ENCODE results near the gene TES.
A peak's percentile ranks its signal among the peaks of the same experiment; 100 is the strongest.
"Not testable (repeated sequence)": the region's sequence is repeated elsewhere in the genome, so short reads cannot be mapped to it uniquely, and the experiment has no call there.

TES gene

GRCh38 chr7:116173051-116174028 is 37.0 kb upstream of the TES start:
- H3K4me1 ChIP-seq (ENCODE audit: insufficient read depth, low read length): peaks cover 50% of the 10 kb centered on the region
- peak; percentile 81 for ATAC-seq (ENCODE audit: insufficient read depth, low read depth)

GRCh38 chr7:116175095-116175494 is 35.2 kb upstream of the TES start:
- not testable (repeated sequence) for DNase-seq; H4K20me1 ChIP-seq (ENCODE audit: insufficient read depth, low read length); H3K9ac ChIP-seq (ENCODE audit: low read depth, low read length); H3K9me3 ChIP-seq (ENCODE audit: insufficient read depth, low read length, severe bottlenecking); H3K27me3 ChIP-seq (ENCODE audit: insufficient read depth, low read length, poor library complexity); ATAC-seq (ENCODE audit: insufficient read depth, low read depth); H3K36me3 ChIP-seq (ENCODE audit: insufficient read depth, low read length); H3K4me2 ChIP-seq (ENCODE audit: insufficient read depth, low read length); H3K79me2 ChIP-seq (ENCODE audit: insufficient read depth, low read length); H3K4me3 ChIP-seq (ENCODE audit: low read depth in 1 of 2, low read length in 2 of 2); H2AFZ ChIP-seq (ENCODE audit: low read depth, low read length); H3K27ac ChIP-seq (ENCODE audit: low read length)
- peaks cover 33% of the 10 kb centered on the region for H3K4me1 ChIP-seq (ENCODE audit: insufficient read depth, low read length)

More at GRCh38 chr7:116173051-116174028, 37.0 kb upstream of the TES start:
- Histone ChIP-seq H3K9me3 (ENCODE audit: insufficient read depth, low read length, severe bottlenecking) (no peaks in the 10 kb centered on the region), H3K9ac (ENCODE audit: low read depth, low read length) (no peak overlapping the region), H3K79me2 (ENCODE audit: insufficient read depth, low read length) (no peaks in the 10 kb centered on the region), H2AFZ (ENCODE audit: low read depth, low read length) (peak overlapping the region; percentile 61), H3K36me3 (ENCODE audit: insufficient read depth, low read length) (no peaks in the 10 kb centered on the region), H3K27me3 (ENCODE audit: insufficient read depth, low read length, poor library complexity) (no peaks in the 10 kb centered on the region), H3K4me2 (ENCODE audit: insufficient read depth, low read length) (no peak overlapping the region), H3K27ac (ENCODE audit: low read length) (peak overlapping the region; percentile 56), H4K20me1 (ENCODE audit: insufficient read depth, low read length) (no peaks in the 10 kb centered on the region), H3K4me3 (ENCODE audit: low read depth in 1 of 2, low read length in 2 of 2) (no peak overlapping the region)
- peak; percentile 41 for DNase-seq
- TF ChIP-seq EZH2 (IDR thresholded peaks at IDR 0.05; ENCODE audit: borderline replicate concordance, low read depth, low read length, severe bottlenecking) (no peak), CTCF (IDR thresholded peaks at IDR 0.05; ENCODE audit: borderline replicate concordance, extremely low read depth, low read length, poor library complexity, severe bottlenecking) (peak; percentile 70)

GRCh38 chr7:116176226-116176625 is 34.1 kb upstream of the TES start:
- H3K4me1 ChIP-seq (ENCODE audit: insufficient read depth, low read length): peaks cover 23% of the 10 kb centered on the region
- no peak for TF ChIP-seq CTCF (IDR thresholded peaks at IDR 0.05; ENCODE audit: borderline replicate concordance, extremely low read depth, low read length, poor library complexity, severe bottlenecking)
- no peak for TF ChIP-seq EZH2 (IDR thresholded peaks at IDR 0.05; ENCODE audit: borderline replicate concordance, low read depth, low read length, severe bottlenecking)
- no peak overlapping the region for H3K27ac ChIP-seq (ENCODE audit: low read length)
- H3K9ac ChIP-seq (ENCODE audit: low read depth, low read length): no peak overlapping the region
- H3K4me2 ChIP-seq (ENCODE audit: insufficient read depth, low read length): no peak overlapping the region
- H3K36me3 ChIP-seq (ENCODE audit: insufficient read depth, low read length): no peaks in the 10 kb centered on the region
- H3K4me3 ChIP-seq (ENCODE audit: low read depth in 1 of 2, low read length in 2 of 2): no peak overlapping the region
- H3K9me3 ChIP-seq (ENCODE audit: insufficient read depth, low read length, severe bottlenecking): no peaks in the 10 kb centered on the region
- H3K79me2 ChIP-seq (ENCODE audit: insufficient read depth, low read length): no peaks in the 10 kb centered on the region
- H4K20me1 ChIP-seq (ENCODE audit: insufficient read depth, low read length): no peaks in the 10 kb centered on the region
- no peak for DNase-seq
- ATAC-seq (ENCODE audit: insufficient read depth, low read depth): no peak
- H2AFZ ChIP-seq (ENCODE audit: low read depth, low read length): peak overlapping the region; percentile 53; the same call in 1 of the 2 replicates
- no peaks in the 10 kb centered on the region for H3K27me3 ChIP-seq (ENCODE audit: insufficient read depth, low read length, poor library complexity)

- H3K4me3 ChIP-seq (ENCODE audit: low read depth in 1 of 2, low read length in 2 of 2): no peak overlapping the region
- H3K27ac ChIP-seq (ENCODE audit: low read length): no peak overlapping the region
- H3K27me3 ChIP-seq (ENCODE audit: insufficient read depth, low read length, poor library complexity): no peaks in the 10 kb centered on the region
- H2AFZ ChIP-seq (ENCODE audit: low read depth, low read length): no peak overlapping the region
- H3K36me3 ChIP-seq (ENCODE audit: insufficient read depth, low read length): no peaks in the 10 kb centered on the region
- H3K9ac ChIP-seq (ENCODE audit: low read depth, low read length): no peak overlapping the region
- H3K79me2 ChIP-seq (ENCODE audit: insufficient read depth, low read length): no peaks in the 10 kb centered on the region
- H3K9me3 ChIP-seq (ENCODE audit: insufficient read depth, low read length, severe bottlenecking): no peaks in the 10 kb centered on the region
- DNase-seq (no peak), ATAC-seq (ENCODE audit: insufficient read depth, low read depth) (no peak)
- H3K4me2 ChIP-seq (ENCODE audit: insufficient read depth, low read length): no peak overlapping the region
- H3K4me1 ChIP-seq (ENCODE audit: insufficient read depth, low read length): peaks cover 22% of the 10 kb centered on the region
- no peaks in the 10 kb centered on the region for H4K20me1 ChIP-seq (ENCODE audit: insufficient read depth, low read length)
- no peak for TF ChIP-seq CTCF (IDR thresholded peaks at IDR 0.05; ENCODE audit: borderline replicate concordance, extremely low read depth, low read length, poor library complexity, severe bottlenecking)
- no peak for TF ChIP-seq EZH2 (IDR thresholded peaks at IDR 0.05; ENCODE audit: borderline replicate concordance, low read depth, low read length, severe bottlenecking)
Observed at GRCh38 chr7:116177009-116177408, 33.3 kb upstream of the TES start.

Measured in DND-41 (cell line).